Stimulated activated CD8-positive, alpha-beta memory T cell treated with anti-CD3 and anti-CD28 coated beads, Interleukin-12 subunit alpha, Interleukin-12 subunit beta, amount 100 ng/mL, for 4 hours (primary cell): ENCODE measurements around the gene PRRX2.
"Not testable (repeated sequence)": the region's sequence is repeated elsewhere in the genome, so short reads cannot be mapped to it uniquely, and the experiment has no call there.

Source experiments
- DNase-seq: peaks from one replicate; pipeline ENCODE4 v3.0.0-alpha.2; 2020; ENCODE audit warnings: low read depth

The PRRX2 gene

DNA sequence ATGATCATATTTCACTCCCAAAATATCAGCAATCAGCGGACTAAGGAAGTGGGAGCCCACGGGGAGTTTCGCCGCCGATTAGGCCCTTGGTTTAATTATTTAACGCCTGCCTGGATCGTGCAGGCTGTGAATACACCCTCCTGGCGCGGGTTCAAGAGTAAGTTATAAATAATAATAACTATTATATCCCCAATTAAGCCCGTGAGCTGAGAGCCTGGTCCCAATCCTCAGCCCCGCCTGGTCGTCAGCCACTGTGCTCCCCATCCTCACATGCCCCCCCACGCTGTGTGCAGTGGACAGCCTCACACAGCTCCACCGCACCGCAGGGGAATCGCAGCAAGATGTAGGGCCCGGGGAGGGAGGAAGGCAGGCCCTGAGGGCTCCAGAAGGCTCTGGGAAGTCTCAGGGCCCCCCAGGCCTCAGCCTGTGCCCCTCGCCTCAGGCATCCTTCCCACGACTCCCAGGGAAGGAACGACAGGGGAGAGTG, 10.8 kb upstream of the PRRX2 start:
- no peak for DNase-seq

GRCh38 chr9:129655154-129655553, 10.3 kb upstream of the PRRX2 start:
- no peak for DNase-seq

GRCh38 chr9:129655696-129656095, 9.8 kb upstream of the PRRX2 start:
- no peak for DNase-seq

GRCh38 chr9:129656795-129657390, 8.6 kb upstream of the PRRX2 start:
- no peak for DNase-seq

- DNase-seq = no peak
These were observed 4.4 kb upstream of the PRRX2 start for GRCh38 chr9:129661029-129661428.

GRCh38 chr9:129662239-129662638, 3.2 kb upstream of the PRRX2 start:
- not testable (repeated sequence) for DNase-seq

GRCh38 chr9:129664746-129665388, 580 bp upstream of the PRRX2 start:
- DNase-seq = no peak

DNA sequence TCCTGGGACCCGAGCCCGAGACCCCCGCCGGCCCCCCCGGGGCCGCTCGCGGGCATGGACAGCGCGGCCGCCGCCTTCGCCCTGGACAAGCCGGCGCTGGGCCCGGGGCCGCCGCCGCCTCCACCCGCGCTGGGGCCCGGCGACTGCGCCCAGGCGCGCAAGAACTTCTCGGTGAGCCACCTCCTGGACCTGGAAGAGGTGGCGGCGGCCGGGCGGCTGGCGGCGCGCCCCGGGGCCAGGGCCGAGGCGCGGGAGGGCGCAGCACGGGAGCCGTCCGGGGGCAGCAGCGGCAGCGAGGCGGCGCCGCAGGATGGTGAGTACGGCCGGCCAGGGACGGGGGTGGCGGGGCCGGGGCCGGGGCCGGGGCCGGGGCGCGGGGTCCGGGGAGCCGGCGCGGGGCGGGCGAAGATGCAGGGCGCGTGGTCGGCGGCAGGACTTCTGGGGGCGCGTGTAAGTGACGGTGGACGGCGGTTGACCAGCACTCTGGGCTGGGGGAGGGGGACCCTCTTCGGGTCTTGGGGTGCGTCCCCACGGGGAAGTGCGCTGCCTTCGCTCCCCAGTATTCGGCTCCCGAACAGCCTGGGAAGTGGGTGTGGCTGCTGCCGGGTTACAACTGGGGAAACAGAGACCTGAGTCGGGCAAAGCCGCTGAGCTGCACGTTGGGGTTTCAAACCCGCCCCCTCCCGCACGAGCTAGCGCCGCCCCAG, 520 bp downstream of the PRRX2 start:
- DNase-seq = no peak

DNA sequence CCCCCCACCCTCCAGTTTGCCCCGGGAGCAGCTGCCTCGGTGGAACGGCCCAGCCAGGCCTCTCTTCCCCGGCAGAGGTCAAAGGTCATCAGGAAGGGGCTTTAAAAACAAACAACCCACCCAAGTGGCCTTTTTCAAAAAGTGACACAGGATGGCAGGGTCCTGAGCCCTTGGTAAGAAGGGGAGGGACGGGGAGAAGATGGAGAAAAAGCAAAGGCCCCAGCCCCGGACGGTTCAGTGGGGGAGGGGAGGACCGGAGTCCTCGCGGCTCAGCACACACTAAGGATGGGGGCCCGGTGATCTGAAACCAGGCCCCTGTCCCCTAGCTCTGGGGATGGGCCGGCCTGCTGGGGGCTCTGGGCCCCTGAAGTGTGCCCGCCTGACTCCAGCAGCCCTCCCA, 1.1 kb downstream of the PRRX2 start:
- DNase-seq = no peak

- DNase-seq = no peak
These were observed 1.9 kb downstream of the PRRX2 start for GRCh38 chr9:129667378-129667777.

GRCh38 chr9:129667850-129668249, 2.4 kb downstream of the PRRX2 start:
- no peak for DNase-seq

DNA sequence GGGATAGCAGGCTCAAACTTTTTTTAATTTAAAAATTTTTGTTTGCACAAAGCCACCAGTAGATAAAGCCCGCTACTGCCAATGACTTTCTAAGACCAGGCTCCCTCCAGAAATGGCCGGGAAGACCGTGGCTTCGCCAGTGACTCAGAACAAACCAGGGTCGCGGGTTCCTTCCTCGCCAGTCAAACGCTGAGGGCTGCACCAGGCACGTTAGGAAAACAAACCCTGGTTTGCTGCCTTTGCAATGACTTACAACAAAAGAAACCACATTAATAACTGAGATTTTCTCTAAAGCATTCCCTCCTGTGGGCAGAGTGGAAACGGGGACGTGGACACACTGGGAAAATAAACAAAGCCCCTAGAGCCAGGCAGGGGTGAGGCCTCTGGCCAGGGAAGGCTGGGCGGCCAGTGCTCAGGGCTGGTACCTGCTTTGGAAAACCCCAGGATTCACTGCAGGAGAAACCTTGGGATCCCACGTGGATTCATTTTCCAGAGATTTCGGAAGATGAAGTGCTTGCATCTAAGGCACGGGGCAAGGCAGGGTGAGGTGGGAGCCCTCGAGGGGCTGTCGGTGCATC, 3.8 kb downstream of the PRRX2 start:
- DNase-seq = no peak

- DNase-seq = no peak
These were observed 4.5 kb downstream of the PRRX2 start for GRCh38 chr9:129669946-129670345.

DNA sequence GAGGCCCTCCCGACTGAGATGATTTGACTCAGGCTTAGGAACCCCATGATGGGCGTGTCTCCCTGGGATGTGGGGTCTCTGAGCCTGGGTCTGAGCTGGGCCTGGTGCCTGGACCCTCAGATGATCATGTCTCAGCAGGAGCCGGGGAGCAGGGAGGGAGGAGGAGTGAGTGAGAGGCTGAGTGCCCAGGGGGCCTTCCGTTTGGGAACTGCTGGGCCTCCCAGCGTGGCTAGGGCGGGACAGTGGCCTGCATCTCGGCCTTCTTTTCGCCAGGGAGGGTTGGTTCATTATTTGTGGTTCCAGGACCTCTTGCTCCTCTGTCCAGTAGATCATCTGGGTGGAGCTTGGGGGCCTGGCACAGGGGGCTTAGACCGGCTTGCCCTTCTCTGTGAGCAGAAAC, 5.6 kb downstream of the PRRX2 start:
- DNase-seq = no peak

- DNase-seq = no peak
These were observed 6.1 kb downstream of the PRRX2 start for GRCh38 chr9:129671519-129671918.

GRCh38 chr9:129672702-129673101, 7.3 kb downstream of the PRRX2 start:
- DNase-seq = no peak

- DNase-seq = no peak
These were observed 8.2 kb downstream of the PRRX2 start for GRCh38 chr9:129673602-129674001.

- DNase-seq = no peak
These were observed 8.8 kb downstream of the PRRX2 start for GRCh38 chr9:129674229-129674628.

DNA sequence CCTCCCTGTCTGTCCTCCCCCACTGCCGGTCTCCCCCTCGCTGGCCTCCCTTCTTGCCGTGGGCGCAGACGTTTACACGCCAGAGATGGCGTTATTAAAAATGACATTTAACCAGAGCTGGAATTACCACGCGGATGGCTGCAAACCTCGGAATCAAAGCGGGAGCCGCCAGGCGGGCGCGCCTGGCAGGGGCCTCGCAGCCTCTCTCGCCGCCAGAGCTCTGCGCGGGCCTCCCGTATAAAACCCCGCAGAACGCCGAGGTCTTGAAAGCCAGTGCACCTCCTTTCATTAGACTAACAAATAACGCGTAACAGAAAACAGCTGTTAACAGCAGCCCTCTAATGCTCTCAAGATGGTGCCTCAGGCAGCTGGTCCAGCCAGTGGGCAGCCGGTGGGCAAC, 10.2 kb downstream of the PRRX2 start:
- no peak for DNase-seq

DNA sequence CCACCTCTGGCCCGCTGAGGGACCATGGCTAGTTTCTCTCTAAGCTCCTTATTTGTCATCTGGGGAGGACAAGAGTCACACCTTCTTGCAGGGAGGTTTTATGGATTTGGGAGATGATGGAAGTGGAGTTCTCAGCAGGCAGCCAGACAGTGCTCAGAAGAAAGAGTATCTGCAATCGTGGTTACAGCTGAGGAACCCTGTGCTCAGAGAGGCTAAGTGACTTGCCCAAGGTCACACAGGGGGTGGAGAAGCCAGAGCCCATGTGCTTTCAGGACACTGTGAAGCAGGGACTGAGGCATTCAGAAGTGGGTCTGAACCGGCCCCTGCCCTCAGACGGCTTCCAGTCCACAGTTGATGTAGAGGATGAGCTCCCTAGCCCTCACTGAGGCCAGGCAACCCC, 10.8 kb downstream of the PRRX2 start:
- DNase-seq = no peak

GRCh38 chr9:129676975-129677374, 11.5 kb downstream of the PRRX2 start:
- DNase-seq = no peak

DNA sequence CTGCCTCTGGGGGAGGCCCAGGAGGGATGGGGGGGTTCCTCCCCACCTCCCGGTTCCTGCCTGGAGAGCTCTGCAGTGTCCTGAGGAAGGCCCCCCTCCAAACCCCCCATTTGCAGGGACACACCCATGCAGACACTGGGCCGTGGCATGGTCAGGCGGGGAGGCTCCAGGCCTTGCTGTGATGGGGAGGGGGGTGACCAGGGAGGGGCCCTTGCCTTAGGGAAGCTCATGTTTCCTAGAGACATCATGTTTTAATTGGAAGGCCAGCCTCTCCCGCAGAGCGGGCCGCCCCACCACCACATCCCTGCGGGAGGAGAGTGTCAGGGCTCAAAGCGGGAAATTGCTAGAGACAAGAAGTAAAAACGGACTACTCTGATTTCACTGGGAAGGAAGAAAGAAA, 12.0 kb downstream of the PRRX2 start:
- DNase-seq = no peak

- DNase-seq = no peak
These were observed 13.4 kb downstream of the PRRX2 start for GRCh38 chr9:129678844-129679243.
